Measurements from ENCODE around the gene GLB1L.

Gene GLB1L

DNA sequence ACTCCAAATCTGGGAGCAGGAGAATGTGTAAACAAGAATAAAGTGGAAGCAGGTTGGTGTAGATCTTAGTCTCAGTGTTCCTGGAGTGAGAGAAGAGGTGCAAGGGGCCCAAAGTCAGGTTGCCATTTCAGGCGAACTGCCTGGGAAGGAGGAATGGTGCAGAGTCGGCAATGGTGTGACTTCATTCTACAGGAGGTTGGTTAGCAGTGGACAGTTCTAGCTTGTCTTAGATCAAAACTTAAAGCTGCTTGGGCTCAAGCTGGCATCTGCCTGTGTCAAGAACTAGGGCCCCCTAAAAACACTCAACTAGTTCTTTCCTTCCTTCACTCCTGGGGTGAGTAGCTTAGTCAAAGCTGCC lies 3.6 kb upstream of the GLB1L start:
- TF ChIP-seq, protein P1, sequence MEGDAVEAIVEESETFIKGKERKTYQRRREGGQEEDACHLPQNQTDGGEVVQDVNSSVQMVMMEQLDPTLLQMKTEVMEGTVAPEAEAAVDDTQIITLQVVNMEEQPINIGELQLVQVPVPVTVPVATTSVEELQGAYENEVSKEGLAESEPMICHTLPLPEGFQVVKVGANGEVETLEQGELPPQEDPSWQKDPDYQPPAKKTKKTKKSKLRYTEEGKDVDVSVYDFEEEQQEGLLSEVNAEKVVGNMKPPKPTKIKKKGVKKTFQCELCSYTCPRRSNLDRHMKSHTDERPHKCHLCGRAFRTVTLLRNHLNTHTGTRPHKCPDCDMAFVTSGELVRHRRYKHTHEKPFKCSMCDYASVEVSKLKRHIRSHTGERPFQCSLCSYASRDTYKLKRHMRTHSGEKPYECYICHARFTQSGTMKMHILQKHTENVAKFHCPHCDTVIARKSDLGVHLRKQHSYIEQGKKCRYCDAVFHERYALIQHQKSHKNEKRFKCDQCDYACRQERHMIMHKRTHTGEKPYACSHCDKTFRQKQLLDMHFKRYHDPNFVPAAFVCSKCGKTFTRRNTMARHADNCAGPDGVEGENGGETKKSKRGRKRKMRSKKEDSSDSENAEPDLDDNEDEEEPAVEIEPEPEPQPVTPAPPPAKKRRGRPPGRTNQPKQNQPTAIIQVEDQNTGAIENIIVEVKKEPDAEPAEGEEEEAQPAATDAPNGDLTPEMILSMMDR (conservative IDR thresholded peaks at IDR 0.05; ENCODE audit: control insufficient read depth, insufficient read depth, low read depth, low read length) = no peak
- no peak for DNase-seq (ENCODE audit: low read depth)
- H3K4me3 ChIP-seq (ENCODE audit: control insufficient read depth, low read depth, low read length) = no peak overlapping the region

DNA sequence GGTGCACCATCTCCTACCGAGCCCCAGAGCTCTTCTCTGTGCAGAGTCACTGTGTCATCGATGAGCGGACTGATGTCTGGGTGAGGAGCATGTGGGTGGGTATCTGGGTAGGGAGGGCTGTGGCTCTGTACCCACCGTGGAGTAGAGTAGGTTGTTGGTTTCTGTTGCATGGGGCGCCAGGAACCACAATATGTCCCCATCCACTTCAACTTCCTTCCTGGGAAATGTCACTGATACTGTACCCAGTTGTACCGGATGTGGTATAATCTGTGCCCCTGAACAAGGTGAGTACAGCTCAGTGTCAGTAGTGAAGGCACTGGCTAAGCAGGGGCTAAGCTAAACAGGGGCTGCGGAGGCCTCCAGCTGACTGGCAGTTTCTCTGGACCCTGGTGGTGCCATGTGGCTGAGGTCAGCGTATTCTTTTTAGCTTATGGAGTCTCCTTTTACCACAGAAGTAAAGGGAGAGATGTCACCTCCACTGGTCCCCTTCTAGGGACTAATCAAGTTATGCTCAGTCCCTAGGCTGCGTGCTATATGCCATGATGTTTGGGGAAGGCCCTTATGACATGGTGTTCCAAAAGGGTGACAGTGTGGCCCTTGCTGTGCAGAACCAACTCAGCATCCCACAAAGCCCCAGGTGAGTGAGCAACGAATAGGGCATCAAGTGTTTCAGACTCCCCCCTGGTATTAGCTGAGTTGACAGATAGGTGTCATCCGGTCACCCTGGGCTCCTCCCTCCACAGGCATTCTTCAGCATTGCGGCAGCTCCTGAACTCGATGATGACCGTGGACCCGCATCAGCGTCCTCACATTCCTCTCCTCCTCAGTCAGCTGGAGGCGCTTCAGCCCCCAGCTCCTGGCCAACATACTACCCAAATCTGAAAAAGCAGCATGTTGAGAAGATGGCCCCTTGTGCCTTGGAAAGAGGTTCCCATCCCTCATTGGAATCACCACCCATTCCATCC lies 2.7 kb upstream of the GLB1L start:
- no peak for DNase-seq (ENCODE audit: low read depth)

DNA sequence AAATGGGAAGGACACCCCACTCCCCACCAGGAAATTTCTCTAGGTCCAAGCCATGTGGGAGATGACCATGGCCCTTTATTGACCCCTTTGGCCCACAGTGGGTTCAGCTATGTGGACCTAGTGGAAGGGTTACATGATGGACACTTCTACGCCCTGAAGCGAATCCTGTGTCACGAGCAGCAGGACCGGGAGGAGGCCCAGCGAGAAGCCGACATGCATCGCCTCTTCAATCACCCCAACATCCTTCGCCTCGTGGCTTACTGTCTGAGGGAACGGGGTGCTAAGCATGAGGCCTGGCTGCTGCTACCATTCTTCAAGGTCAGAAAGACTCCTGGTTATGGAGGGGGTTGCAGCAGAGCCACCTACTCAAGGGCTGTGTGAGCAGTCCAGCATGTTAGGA lies 1.3 kb upstream of the GLB1L start:
- TF ChIP-seq, protein P1 (conservative IDR thresholded peaks at IDR 0.05; ENCODE audit: control insufficient read depth, insufficient read depth, low read depth, low read length) = no peak
- DNase-seq (ENCODE audit: low read depth) = no peak
- peak overlapping the region; percentile 91 for H3K4me3 ChIP-seq (ENCODE audit: control insufficient read depth, low read depth, low read length)

More for the DNA sequence above, 2.7 kb upstream of the GLB1L start:
- H3K4me3 ChIP-seq (ENCODE audit: control insufficient read depth, low read depth, low read length) = no peak overlapping the region
- TF ChIP-seq, protein P1 (conservative IDR thresholded peaks at IDR 0.05; ENCODE audit: control insufficient read depth, insufficient read depth, low read depth, low read length) = no peak

DNA sequence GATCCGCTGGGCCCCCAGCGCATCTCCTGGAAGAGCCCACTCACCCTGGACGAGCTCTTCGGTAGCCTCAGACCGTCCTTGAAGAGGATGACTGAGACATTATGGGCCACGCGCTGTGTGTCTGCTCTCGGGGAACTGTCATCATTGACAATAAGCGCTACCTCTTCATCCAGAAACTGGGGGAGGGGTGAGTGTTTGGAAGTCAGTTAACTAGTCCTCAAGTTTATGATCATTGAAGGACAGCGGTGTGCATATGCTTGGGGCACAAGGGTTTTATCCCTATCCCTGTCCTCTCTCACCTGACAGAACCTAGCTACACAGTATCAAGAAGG lies 621 bp upstream of the GLB1L start:
- peak overlapping the region; percentile 91 for H3K4me3 ChIP-seq (ENCODE audit: control insufficient read depth, low read depth, low read length)
- TF ChIP-seq, protein P1 (conservative IDR thresholded peaks at IDR 0.05; ENCODE audit: control insufficient read depth, insufficient read depth, low read depth, low read length) = no peak
- DNase-seq (ENCODE audit: low read depth) = no peak

DNA sequence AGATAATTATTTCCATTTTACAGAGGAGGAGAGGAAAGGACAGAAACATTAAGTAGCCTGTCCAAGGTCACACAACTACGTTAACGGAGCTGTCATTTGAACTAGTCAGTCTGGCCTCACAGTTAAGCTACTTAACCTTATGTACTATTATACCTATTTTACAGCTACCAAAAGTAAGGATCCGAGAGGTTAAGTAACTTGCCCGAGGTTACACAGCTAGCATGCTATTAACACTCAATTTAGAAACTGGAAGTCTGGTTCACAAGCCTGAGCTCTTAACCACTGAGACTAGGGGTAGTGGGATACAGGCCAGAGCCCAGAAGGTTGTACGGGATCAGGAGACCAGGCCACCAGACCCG lies 476 bp downstream of the GLB1L start:
- TF ChIP-seq, protein P1 (conservative IDR thresholded peaks at IDR 0.05; ENCODE audit: control insufficient read depth, insufficient read depth, low read depth, low read length) = no peak
- peak overlapping the region; percentile 91 for H3K4me3 ChIP-seq (ENCODE audit: control insufficient read depth, low read depth, low read length)
- DNase-seq (ENCODE audit: low read depth) = no peak

DNA sequence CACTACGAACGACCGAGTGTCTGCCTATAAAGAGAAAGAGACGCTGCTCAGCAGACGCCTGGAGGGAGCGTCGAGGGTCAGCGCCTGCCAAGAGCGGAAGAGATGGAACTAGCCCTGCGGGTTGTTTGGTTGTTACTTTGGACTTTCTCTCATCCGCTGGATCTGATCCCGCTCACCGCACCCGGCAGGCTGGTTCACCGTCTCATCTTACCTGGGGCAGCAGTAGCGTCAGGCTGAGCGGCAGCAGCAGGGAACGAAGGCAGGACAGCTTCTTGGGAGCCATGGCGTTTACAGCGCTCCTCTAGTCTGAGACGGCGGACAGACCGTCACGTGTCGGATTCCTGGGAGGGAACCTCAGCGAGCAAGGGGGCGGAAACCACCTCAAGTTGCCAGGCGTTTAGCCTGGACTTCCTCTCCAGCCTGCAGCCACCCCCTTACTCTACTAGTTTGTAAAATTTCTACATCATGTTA lies 1.9 kb downstream of the GLB1L start:
- peak; percentile 35 for DNase-seq (ENCODE audit: low read depth)
- TF ChIP-seq, protein P1 (conservative IDR thresholded peaks at IDR 0.05; ENCODE audit: control insufficient read depth, insufficient read depth, low read depth, low read length) = no peak
- H3K4me3 ChIP-seq (ENCODE audit: control insufficient read depth, low read depth, low read length) = peak overlapping the region; percentile 23
